ENCODE results near the gene SYT17.

GRCh38 chr16:19210280-19210924 lies 42.4 kb downstream of the SYT17 start:
- TF ChIP-seq CTCF (IDR thresholded peaks at IDR 0.05; ENCODE audit: low read depth, low read length): peak; percentile 23; the same call in 1 of the 2 replicates
- TF ChIP-seq EZH2phosphoT487 (IDR thresholded peaks at IDR 0.05; ENCODE audit: low read depth): no peak

Measured in OCI-LY3 (cell line).